ENCODE results near the gene MDM1.

The MDM1 gene

DNA sequence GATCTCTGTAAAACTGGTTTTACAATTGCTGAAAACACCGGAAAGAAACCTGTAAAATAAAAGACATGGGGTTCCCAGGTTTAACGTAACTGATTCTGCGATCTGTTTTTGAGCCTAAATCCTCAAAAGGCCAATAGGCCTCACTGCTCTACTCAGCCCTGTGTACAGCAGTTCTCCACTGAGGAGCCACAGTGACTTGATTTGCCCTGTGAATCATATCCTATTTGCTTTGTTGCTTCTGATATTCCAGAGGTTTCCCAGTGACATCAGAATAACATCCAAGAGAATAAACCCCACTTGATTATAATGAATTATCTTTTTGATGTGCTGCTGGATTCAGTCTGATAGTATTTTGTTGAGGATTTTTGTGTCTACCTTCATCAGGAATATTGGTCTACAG, 27.5 kb downstream of the MDM1 start:
- DNase-seq (ENCODE audit: low read depth) = peak; percentile 43
- H3K4me3 ChIP-seq (replicated peaks; ENCODE audit: low read depth, low read length) = no peak overlapping the region
- TF ChIP-seq, protein P1, sequence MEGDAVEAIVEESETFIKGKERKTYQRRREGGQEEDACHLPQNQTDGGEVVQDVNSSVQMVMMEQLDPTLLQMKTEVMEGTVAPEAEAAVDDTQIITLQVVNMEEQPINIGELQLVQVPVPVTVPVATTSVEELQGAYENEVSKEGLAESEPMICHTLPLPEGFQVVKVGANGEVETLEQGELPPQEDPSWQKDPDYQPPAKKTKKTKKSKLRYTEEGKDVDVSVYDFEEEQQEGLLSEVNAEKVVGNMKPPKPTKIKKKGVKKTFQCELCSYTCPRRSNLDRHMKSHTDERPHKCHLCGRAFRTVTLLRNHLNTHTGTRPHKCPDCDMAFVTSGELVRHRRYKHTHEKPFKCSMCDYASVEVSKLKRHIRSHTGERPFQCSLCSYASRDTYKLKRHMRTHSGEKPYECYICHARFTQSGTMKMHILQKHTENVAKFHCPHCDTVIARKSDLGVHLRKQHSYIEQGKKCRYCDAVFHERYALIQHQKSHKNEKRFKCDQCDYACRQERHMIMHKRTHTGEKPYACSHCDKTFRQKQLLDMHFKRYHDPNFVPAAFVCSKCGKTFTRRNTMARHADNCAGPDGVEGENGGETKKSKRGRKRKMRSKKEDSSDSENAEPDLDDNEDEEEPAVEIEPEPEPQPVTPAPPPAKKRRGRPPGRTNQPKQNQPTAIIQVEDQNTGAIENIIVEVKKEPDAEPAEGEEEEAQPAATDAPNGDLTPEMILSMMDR (IDR thresholded peaks at IDR 0.05; ENCODE audit: low read length, missing control alignments) = no peak

DNA sequence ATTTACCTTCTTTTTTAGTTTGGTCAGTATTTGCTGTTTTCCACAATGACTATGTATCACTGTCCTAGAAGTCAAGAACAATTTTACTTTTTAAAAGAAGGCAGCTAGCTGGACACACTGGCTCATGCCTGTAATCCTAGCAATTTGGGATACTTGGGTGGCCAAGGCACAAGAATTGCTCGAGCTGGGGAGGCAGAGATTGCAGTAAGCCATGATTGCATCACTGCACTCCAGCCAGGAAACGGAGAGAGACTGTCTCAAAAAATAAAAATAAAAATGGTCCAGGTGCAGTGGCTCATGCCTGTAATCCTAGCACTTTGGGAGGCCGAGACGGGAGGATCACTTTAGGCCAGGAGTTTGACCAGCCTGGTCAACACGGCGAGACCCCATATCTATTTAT, 28.3 kb downstream of the MDM1 start:
- peak; percentile 65 for DNase-seq (ENCODE audit: low read depth)
- TF ChIP-seq, protein P1 (IDR thresholded peaks at IDR 0.05; ENCODE audit: low read length, missing control alignments) = no peak

DNA sequence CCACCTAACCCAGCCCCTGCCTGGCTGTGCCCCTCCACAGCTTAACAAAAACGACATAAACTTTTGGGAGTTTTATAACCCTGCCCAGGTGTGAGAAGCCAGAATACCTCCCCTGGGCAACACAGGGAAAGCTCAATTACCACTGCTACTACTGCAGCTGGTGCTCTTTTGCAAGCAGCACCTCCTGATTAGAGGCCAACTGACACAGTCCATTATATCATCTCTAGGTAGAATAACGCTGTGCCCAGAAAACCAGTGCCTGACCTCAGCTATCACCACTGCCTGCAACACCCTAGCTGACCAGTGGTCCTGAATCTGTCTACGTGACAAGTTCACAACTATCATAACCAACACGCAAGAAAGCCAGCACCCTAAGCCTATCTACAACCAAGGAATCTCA, 34.2 kb downstream of the MDM1 start:
- no peak overlapping the region for H3K4me3 ChIP-seq (replicated peaks; ENCODE audit: low read depth, low read length)
- TF ChIP-seq, protein P1 (IDR thresholded peaks at IDR 0.05; ENCODE audit: low read length, missing control alignments) = no peak
- no peak for DNase-seq (ENCODE audit: low read depth)

More for the DNA sequence above, 28.3 kb downstream of the MDM1 start:
- no peak overlapping the region for H3K4me3 ChIP-seq (replicated peaks; ENCODE audit: low read depth, low read length)

DNA sequence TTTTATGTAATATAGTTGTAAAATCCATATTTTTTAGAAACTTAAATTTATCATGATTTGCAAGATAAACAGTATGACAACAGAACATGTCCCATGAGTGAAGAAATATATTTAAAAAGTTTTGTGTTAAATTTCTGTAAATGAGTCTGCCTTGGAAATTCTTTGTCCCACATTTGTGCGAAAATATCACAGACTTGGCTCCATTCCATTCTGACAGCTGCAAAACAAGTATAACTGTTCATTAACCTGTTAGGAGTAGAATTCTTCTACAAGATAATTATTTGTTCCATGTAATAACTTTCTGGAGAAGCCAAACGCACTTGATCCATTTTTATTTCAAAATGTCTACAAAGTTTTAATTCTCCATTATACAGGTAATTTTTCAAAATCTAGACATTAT, 37.9 kb downstream of the MDM1 start:
- TF ChIP-seq, protein P1 (IDR thresholded peaks at IDR 0.05; ENCODE audit: low read length, missing control alignments) = no peak

DNA sequence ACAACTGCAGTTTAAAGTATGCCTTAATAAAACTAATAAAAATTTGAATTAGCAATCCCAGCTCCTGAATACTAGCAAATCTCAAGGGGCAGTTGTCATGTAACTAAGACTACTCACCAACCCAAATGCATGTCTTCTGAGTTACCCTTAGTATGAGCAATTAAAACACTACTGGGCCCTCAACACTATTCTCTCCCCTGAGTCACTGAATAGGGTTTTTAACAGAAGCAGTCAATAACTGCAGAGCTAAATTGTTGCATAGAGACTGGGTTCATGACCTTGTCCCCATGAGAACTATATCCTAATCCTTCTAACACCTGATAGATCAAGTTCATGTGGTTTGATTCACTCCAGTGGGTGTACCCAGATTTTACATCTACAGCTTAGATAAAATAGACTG, 38.8 kb downstream of the MDM1 start:
- TF ChIP-seq, protein P1 (IDR thresholded peaks at IDR 0.05; ENCODE audit: low read length, missing control alignments) = no peak
- no peak overlapping the region for H3K4me3 ChIP-seq (replicated peaks; ENCODE audit: low read depth, low read length)
- no peak for DNase-seq (ENCODE audit: low read depth)

More for the DNA sequence above, 37.9 kb downstream of the MDM1 start:
- H3K4me3 ChIP-seq (replicated peaks; ENCODE audit: low read depth, low read length) = no peak overlapping the region
- no peak for DNase-seq (ENCODE audit: low read depth)

DNA sequence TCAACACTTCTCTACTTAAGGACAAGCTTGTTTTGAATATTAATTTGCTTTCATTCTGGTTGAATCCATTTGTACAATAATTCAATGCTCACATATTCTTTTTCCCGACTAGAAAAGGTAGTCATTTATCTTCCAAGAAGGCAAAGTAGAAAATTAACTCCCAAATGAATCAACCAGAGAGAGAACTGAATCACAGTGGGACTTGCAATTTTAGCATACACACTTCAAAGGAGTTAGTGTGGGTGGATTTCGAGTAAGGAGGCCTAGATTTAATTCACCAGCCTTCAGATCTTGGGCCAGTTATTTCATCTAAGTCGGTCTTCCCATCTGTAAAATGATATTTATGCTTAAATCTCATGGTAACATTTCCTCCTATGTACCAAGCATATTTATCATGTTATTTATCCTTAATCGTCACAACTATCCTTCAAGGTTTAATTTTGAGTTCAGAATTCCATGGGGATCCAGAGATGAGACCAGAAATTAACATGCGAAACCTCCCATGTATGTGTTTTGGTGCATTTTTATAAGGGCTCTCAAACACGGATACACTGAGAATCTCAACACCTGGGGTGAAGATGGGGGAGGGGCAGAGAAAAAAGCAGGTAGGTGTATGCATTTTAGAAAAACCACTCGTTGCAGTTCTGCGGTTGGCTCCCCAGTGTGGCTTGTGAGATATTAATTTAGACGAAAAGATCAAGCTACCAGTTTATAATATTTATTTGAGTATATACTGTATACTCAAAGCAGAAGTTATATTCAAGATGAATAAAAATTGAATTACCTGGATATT, 39.8 kb downstream of the MDM1 start:
- TF ChIP-seq, protein P1 (IDR thresholded peaks at IDR 0.05; ENCODE audit: low read length, missing control alignments) = no peak
- DNase-seq (ENCODE audit: low read depth) = no peak
- no peak overlapping the region for H3K4me3 ChIP-seq (replicated peaks; ENCODE audit: low read depth, low read length)

All from fibroblast of pulmonary artery (primary cell).